ENCODE data around the gene DAPK3. TPM values are rescaled to one million over a fixed set of nuclear protein-coding genes. Genes with fewer than 3 reads are reported as not detected.

Gene DAPK3
- total RNA-seq: 10 to 100 TPM; 37.1 to 37.9 TPM

DNA sequence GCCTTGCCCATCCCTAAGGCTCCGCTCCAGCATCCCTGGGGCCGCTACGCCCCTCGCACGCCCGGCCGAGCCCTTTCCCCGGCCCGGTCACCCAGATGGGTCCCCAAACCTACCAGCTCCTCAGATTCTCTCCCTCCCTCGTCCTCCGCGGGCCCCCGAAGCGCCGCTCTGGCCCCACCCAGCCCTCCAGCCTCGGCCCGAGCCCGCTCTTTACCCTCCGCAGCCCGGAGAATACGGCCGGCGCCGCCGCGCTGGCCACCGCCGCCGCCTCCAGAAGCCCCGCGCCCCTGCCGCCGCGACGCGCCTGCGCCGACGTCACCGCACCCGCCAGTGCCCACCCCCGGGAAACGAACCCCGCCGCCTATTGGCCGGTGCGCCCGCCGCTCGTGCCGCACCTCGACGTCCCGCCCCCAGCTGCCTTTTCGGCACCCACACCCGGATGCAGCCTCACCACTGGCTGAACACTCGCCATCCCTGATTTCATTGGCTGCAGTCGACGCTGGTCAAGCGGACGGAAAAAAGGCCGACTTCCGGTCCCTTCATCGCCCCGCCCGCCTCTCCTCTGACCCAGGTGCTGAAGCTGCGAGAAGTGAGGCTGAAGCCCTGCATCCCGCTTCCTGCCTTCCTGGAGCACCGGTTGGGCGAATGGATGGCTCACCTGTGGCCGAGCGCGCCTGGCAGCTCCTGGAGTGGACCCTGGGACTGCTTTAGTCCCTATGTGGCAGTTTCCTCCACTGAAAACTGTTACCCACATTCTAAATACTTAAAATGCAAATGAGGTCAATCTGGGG, at the start of gene DAPK3:
Gene DAPK3, minus strand, starts transcription at position 292 of the 791 bp plus-strand sequence. CDS start 1,364 bp downstream, outside the sequence.

GRCh38 chr19:4007021-4007835, 36.3 kb upstream of the DAPK3 start, which contains the start of gene PIAS4:
PIAS4 (plus strand) TSS chr19:4007736; CDS start chr19:4007761, 25 bp downstream.

GRCh38 chr19:3984908-3985642, 14.2 kb upstream of the DAPK3 start, which contains the start of gene EEF2:
EEF2 (minus strand) TSS chr19:3985463; CDS start chr19:3985380, 83 bp downstream.

DNA sequence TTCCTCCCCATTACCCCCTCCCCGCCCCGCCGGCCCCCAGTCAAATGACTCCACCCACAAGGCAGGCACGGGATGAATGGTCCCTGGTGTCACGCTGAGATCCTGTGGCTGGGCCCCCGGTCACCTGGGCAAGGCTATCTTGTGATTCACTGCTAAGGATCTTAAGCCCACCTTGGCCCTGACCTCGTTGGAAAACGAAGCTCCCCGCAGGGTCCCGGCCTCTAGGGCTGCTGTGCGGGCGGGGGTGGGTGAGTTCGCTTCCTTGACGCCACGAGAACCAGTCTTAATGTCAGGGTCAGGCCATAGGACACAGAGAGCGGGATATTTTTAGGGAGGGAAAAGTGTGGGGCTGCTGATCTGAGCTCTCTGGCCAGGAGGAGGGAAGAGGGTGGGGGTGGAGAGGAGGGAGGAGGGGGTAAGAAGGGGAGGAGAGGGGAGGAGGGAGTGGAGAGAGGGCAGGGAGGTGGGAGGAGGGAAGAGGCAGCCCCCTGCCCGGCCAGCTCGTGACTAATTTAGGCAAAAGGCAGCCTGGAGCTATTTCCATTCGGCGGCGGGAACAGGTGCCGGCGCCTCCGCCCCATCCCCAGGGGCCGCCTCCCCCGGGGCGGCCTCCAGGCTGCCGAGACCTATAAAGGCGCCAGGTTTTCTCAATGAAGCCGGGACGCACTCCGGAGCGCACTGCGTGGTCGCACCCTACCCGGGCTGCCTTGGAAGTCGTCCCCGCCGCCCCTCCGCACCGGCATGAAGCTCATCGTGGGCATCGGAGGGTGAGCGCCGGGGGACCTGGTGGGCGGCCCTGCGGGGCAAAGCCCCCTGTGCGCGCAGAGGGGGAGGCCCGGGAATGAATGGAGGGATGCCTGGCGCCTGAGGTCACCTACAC, 37.7 kb downstream of the DAPK3 start, which contains the start of gene NMRK2:
Gene NMRK2, plus strand, starts transcription at position 139 of the 880 bp plus-strand sequence. Its CDS starts 603 bp downstream, at position 742.

Small RNA genes within 50 kb of the gene (microRNA-seq; reads per million reads assigned to microRNA genes)
- not detected for gene MIR637 (ENCODE audit: borderline microRNAs expressed, borderline replicate concordance)

Other genes starting within 250 kb of the DAPK3 start
- gene APBA3, start 209.4 kb downstream of the DAPK3 start, total RNA-seq: 10 to 100 TPM; 53.7 to 54.5 TPM
- 10 to 100 TPM; 83.6 to 84.8 TPM for gene MRPL54, start 208.4 kb downstream of the DAPK3 start, total RNA-seq
- not detected for gene RAX2, start 198.9 kb downstream of the DAPK3 start, total RNA-seq
- 10 to 100 TPM; 35.8 to 38.8 TPM for gene MATK, start 184.7 kb downstream of the DAPK3 start, total RNA-seq
- under 1 TPM; 0.14 to 0.40 TPM for gene ZFR2, start 102.1 kb downstream of the DAPK3 start, total RNA-seq
- not detected for gene ATCAY, start 90.4 kb downstream of the DAPK3 start, total RNA-seq
- gene NMRK2, start 38.0 kb downstream of the DAPK3 start, total RNA-seq: not detected
- gene EEF2, start 14.4 kb upstream of the DAPK3 start, total RNA-seq: 1,000 to 10,000 TPM; 2,716 to 2,731 TPM
- gene PIAS4, start 36.6 kb upstream of the DAPK3 start, total RNA-seq: 10 to 100 TPM; 28.1 to 28.5 TPM
- 10 to 100 TPM; 45.7 to 47.2 TPM for gene ZBTB7A, start 95.8 kb upstream of the DAPK3 start, total RNA-seq
- 100 to 1,000 TPM; 192 to 194 TPM for gene MAP2K2, start 153.0 kb upstream of the DAPK3 start, total RNA-seq
- gene CREB3L3, start 182.5 kb upstream of the DAPK3 start, total RNA-seq: under 1 TPM in 1 of 2 experiments, not detected in 1; 0.17 TPM
- gene SIRT6, start 211.5 kb upstream of the DAPK3 start, total RNA-seq: 10 to 100 TPM; 30.8 to 35.0 TPM
- gene ANKRD24, start 211.6 kb upstream of the DAPK3 start, total RNA-seq: 1 to 10 TPM; 1.0 to 1.1 TPM